Neutrophil (primary cell): ENCODE results near the gene KANSL3.

Experiments
- H3K27ac ChIP-seq: fragments of 200-600 bp; sonication (generic); 2 replicates; pipeline ENCODE4 v1.5.1; 2016; ENCODE audit warnings: mild to moderate bottlenecking, moderate library complexity
- H3K27me3 ChIP-seq: fragments of 200-600 bp; sonication (generic); 2 replicates; pipeline ENCODE4 v1.6.0; 2016; ENCODE audit warnings: mild to moderate bottlenecking
- H3K36me3 ChIP-seq: fragments of 200-600 bp; sonication (generic); 2 replicates; pipeline ENCODE4 v1.5.1; 2017
- H3K4me1 ChIP-seq, 2 experiments: fragments of 200-600 bp in 1 of 2; sonication (generic) in 1 of 2; 1 replicate in 1 of 2; 2 replicates in 1 of 2; pipeline versions ENCODE4 v1.5.1 to v1.6.1; 2013 to 2016; ENCODE audit warnings: low read depth in 1 of 2, low read length in 1 of 2, mild to moderate bottlenecking in 1 of 2, moderate library complexity in 1 of 2; ENCODE audit not compliant: control insufficient read depth in 1 of 2, insufficient read depth in 1 of 2
- H3K4me3 ChIP-seq, 2 experiments: fragments of 200-600 bp in 1 of 2; sonication (generic) in 1 of 2; 1 replicate in 1 of 2; 2 replicates in 1 of 2; pipeline ENCODE4 v1.5.1; 2013 to 2016; ENCODE audit warnings: low read depth in 1 of 2, low read length in 1 of 2, mild to moderate bottlenecking in 1 of 2, moderate library complexity in 1 of 2
- H3K9me3 ChIP-seq: fragments of 200-600 bp; sonication (generic); 2 replicates; pipeline ENCODE4 v1.5.1; 2016
- TF ChIP-seq, protein P1 (sequence below): fragments of 200-600 bp; sonication (generic); IDR thresholded peaks from 2 replicates; pipeline ENCODE4 v1.5.1; 2016; ENCODE audit warnings: antibody characterized with exemption

The KANSL3 gene

DNA sequence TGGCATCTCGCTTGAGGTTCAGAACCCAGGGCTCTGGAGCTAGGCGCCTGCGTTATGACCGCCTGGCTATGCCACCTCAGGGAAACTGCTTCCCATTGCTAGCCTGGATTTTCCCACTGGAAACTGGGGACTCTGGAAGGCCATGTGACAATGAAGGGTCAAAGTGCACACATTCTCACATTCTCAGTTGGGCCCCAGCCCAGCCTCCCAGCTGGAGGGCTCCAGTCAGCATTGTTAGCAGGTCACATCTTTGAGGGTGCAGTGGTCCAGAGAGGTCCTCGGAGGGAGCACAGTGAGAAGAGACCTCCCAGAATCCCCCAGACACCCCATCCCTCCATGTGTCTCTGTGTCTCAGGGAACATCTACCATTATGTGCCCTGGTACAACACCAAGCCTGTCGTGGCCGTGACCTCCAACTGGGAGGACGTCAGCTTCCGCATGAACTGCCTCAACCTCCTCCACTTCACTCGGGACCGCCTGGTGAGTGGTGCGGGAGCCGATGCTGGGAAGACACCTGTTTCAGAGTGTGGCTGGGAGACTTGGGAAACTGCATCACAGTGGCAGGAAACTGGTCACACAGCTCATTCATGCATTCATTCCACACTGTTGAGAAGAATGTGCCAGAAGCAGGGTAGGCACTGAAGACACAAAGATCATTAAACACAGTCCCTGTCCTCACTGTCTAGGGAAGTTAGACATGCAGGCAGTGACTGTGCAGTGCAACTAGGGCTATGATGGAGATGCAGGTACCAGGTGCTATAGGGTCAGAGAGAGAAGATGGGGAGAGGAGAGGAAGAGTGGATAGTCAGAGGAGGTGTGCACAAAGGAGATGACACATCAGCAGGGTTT is 46.1 kb upstream of the KANSL3 start:
- no peaks in the 10 kb centered on the region for H3K36me3 ChIP-seq
- H3K4me1 ChIP-seq: no peaks in the 10 kb centered on the region
- TF ChIP-seq, protein P1, sequence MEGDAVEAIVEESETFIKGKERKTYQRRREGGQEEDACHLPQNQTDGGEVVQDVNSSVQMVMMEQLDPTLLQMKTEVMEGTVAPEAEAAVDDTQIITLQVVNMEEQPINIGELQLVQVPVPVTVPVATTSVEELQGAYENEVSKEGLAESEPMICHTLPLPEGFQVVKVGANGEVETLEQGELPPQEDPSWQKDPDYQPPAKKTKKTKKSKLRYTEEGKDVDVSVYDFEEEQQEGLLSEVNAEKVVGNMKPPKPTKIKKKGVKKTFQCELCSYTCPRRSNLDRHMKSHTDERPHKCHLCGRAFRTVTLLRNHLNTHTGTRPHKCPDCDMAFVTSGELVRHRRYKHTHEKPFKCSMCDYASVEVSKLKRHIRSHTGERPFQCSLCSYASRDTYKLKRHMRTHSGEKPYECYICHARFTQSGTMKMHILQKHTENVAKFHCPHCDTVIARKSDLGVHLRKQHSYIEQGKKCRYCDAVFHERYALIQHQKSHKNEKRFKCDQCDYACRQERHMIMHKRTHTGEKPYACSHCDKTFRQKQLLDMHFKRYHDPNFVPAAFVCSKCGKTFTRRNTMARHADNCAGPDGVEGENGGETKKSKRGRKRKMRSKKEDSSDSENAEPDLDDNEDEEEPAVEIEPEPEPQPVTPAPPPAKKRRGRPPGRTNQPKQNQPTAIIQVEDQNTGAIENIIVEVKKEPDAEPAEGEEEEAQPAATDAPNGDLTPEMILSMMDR: no peak
- H3K27me3 ChIP-seq: no peaks in the 10 kb centered on the region
- H3K27ac ChIP-seq: no peak overlapping the region
- no peak overlapping the region for H3K4me3 ChIP-seq
- no peaks in the 10 kb centered on the region for H3K9me3 ChIP-seq

DNA sequence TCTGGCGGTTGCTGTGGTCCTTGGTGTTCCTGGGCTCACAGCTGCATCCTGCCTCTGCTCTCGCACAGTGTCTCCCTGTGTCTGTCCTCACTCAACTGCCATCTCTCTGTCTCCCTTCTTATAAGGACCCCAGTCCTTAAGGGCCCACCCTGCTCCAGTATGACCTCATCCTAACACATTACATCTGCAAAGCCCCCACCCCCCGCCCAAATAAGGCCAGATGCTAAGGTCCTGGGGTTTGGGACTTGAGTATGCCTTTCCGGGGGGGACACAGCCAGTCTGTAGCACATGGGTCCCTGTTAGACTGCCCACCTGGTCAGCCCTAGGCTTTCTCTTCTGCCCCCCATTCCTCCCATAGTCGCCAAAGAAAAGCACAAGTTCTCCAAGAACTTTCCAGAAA is 45.2 kb upstream of the KANSL3 start:
- TF ChIP-seq, protein P1: no peak
- no peak overlapping the region for H3K4me3 ChIP-seq
- H3K36me3 ChIP-seq: no peaks in the 10 kb centered on the region
- H3K27ac ChIP-seq: no peak overlapping the region
- no peaks in the 10 kb centered on the region for H3K4me1 ChIP-seq
- no peaks in the 10 kb centered on the region for H3K27me3 ChIP-seq
- H3K9me3 ChIP-seq: no peaks in the 10 kb centered on the region

DNA sequence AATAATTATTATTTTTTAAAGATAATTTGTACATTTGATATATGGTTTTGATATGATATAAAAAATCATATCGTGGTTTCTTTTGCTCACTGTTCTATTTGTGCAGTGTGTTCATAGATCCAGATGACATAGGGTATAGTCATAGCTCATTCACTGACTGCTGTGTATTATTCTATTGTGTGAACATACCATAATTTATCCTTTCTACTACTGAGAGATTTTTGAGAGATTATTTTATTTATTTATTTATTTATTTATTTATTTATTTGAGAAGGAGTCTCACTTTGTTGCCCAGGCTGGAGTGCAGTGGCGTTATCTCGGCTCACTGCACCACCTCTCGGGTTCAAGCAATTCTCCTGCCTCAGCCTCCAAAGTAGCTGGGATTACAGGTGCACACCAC is 43.4 kb upstream of the KANSL3 start:
- no peak overlapping the region for H3K27ac ChIP-seq

DNA sequence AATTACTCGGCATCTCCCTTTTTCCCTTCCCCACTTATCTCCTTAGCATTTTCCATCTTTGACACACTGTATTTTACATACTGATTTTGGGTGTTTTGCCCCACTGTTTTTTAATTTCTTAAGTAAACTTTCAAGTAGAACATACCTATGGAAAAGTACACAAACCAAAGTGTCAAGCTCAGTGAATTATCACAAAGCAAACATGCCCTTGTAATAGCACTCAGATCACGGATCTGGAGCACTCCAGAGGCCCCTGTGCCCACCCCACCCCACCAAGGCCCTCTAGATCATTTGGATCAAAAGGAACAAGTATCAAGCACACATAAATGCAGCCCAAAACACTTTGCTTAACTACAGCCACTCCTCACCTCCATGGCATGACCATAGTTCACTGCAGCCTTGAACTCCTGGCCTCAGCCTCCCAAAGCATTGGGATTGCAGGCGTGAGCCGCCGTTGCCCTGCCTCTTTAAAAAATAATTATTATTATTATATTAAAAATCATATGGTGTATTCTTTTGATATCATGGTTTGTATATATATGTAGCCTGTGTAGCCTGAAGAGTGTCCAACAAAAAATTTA is 42.5 kb upstream of the KANSL3 start:
- Histone ChIP-seq H3K27ac (no peak overlapping the region), H3K4me3 (no peak overlapping the region), H3K9me3 (no peaks in the 10 kb centered on the region), H3K4me1 (no peaks in the 10 kb centered on the region), H3K27me3 (no peaks in the 10 kb centered on the region), H3K36me3 (no peaks in the 10 kb centered on the region)
- TF ChIP-seq, protein P1: no peak

More for the DNA sequence above, 43.4 kb upstream of the KANSL3 start:
- Histone ChIP-seq H3K9me3 (no peaks in the 10 kb centered on the region), H3K27me3 (no peaks in the 10 kb centered on the region), H3K36me3 (no peaks in the 10 kb centered on the region), H3K4me3 (no peak overlapping the region), H3K4me1 (no peaks in the 10 kb centered on the region)
- TF ChIP-seq, protein P1: no peak

DNA sequence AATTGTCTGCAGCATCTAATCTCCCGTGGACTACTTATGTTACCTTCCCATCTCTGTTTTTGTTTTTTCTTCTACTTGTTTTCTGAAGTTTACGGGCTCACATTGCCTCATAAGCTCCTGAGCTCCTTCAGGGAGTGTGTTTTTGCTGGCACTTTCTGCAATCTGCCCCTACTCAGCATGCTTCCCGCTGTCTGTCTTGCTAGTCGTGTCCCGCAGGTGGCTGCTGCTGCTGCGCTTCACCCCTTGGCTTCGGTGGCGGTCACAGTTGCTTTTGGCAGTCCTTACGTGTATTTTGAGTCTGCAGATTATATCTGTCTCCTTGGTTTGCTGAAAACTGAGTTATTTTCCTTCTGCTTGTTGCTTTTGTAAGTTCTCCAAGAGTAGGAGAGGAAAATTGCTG is 41.7 kb upstream of the KANSL3 start:
- H3K4me3 ChIP-seq: no peak overlapping the region
- H3K9me3 ChIP-seq: no peaks in the 10 kb centered on the region
- H3K27me3 ChIP-seq: no peaks in the 10 kb centered on the region
- no peaks in the 10 kb centered on the region for H3K4me1 ChIP-seq
- TF ChIP-seq, protein P1: no peak
- no peaks in the 10 kb centered on the region for H3K36me3 ChIP-seq
- H3K27ac ChIP-seq: no peak overlapping the region
